SK-N-SH (cell line): Measurements from ENCODE around the gene TMEM127. TPM values are rescaled to one million over a fixed set of nuclear protein-coding genes. Genes with fewer than 3 reads are reported as not detected.

ENCODE experiments used
- CTCF ChIA-PET: fragments of 300-600, 350-600 bp; formaldehyde crosslinking; extraction: SDS; loops from one replicate; lab custom pipeline; 2021; lab: Yijun Ruan, JAX
- POLR2A ChIA-PET: fragments of 350-600 bp; sonication (Branson Sonifier 250); formaldehyde crosslinking; extraction: SDS; loops from one replicate; lab custom pipeline; 2020; ENCODE audit warnings: antibody characterized with exemption, inconsistent platforms; lab: Yijun Ruan, JAX
- DNase-seq: peaks from one replicate; pipeline ENCODE4 v3.0.0; 2012
- H2AFZ ChIP-seq: fragments of 200-600 bp; sonication (generic); 2 replicates; pipeline ENCODE4 v1.8.1; 2016; ENCODE audit warnings: antibody characterized with exemption, mild to moderate bottlenecking, low read depth
- H3F3A ChIP-seq: fragments of 200-600 bp; sonication (generic); replicated peaks from 2 replicates; pipeline ENCODE3; 2016; ENCODE audit warnings: antibody characterized with exemption, mild to moderate bottlenecking; ENCODE audit not compliant: insufficient read depth
- H3K27ac ChIP-seq, 2 experiments: fragments of 200-500 bp in 1 of 2; fragments of 200-600 bp in 1 of 2; sonication (Bioruptor generic) in 1 of 2; sonication (generic), shearing (Covaris generic) in 1 of 2; 2 replicates each; pipeline versions ENCODE4 v1.5.1 to v1.6.1; 2014 to 2016; ENCODE audit warnings: low read depth in 2 of 2, inconsistent platforms in 1 of 2, low read length in 1 of 2, mild to moderate bottlenecking in 1 of 2, mixed read lengths in 1 of 2
- H3K27me3 ChIP-seq: fragments of 200-600 bp; sonication (generic), shearing (Covaris generic); 2 replicates; pipeline ENCODE4 v1.6.1; 2016; ENCODE audit warnings: mixed run types; ENCODE audit not compliant: insufficient read depth
- H3K36me3 ChIP-seq, 2 experiments: fragments of 200-500 bp in 1 of 2; fragments of 200-600 bp in 1 of 2; sonication (Bioruptor generic) in 1 of 2; sonication (generic) in 1 of 2; replicated peaks in 1 of 2; 2 replicates each; pipeline versions ENCODE3 to v1.5.1; 2014 to 2016; ENCODE audit warnings: low read length in 1 of 2, mild to moderate bottlenecking in 1 of 2; ENCODE audit not compliant: insufficient read depth in 2 of 2, control insufficient read depth in 1 of 2
- H3K4me1 ChIP-seq, 2 experiments: fragments of 200-500 bp in 1 of 2; fragments of 200-600 bp in 1 of 2; sonication (Bioruptor generic) in 1 of 2; sonication (generic), shearing (Covaris generic) in 1 of 2; 2 replicates each; pipeline versions ENCODE4 v1.5.1 to v1.6.1; 2014 to 2016; ENCODE audit warnings: low read depth in 1 of 2, low read length in 1 of 2, mixed run types in 1 of 2; ENCODE audit not compliant: insufficient read depth in 2 of 2, control insufficient read depth in 1 of 2
- H3K4me2 ChIP-seq: fragments of 200-600 bp; sonication (generic), shearing (Covaris generic); 2 replicates; pipeline ENCODE4 v1.6.1; 2017; ENCODE audit warnings: mixed run types
- H3K4me3 ChIP-seq, 2 experiments: fragments of 200-500 bp in 1 of 2; fragments of 200-600 bp in 1 of 2; sonication (Bioruptor generic) in 1 of 2; sonication (generic), shearing (Covaris generic) in 1 of 2; 2 replicates each; pipeline versions ENCODE4 v1.5.1 to v1.8.1; 2014 to 2016; ENCODE audit warnings: low read depth in 2 of 2, inconsistent platforms in 1 of 2, low read length in 1 of 2, mild to moderate bottlenecking in 1 of 2, mixed read lengths in 1 of 2, moderate library complexity in 1 of 2
- H3K79me2 ChIP-seq: fragments of 200-600 bp; sonication (generic); 2 replicates; pipeline ENCODE4 v1.8.1; 2017; ENCODE audit warnings: mild to moderate bottlenecking; ENCODE audit not compliant: insufficient read depth
- H3K9ac ChIP-seq: fragments of 200-600 bp; sonication (generic); 2 replicates; pipeline ENCODE4 v1.6.1; 2017; ENCODE audit warnings: mixed run types
- H3K9me2 ChIP-seq: fragments of 200-600 bp; sonication (generic); 2 replicates; pipeline ENCODE4 v1.6.1; 2017; ENCODE audit warnings: mixed run types
- H3K9me3 ChIP-seq: fragments of 200-600 bp; sonication (generic); 2 replicates; pipeline ENCODE4 v1.6.1; 2017; ENCODE audit warnings: mixed run types, mild to moderate bottlenecking, moderate library complexity
- H4K20me1 ChIP-seq: fragments of 200-600 bp; sonication (generic); 2 replicates; pipeline ENCODE4 v1.6.1; 2017; ENCODE audit warnings: mild to moderate bottlenecking, mixed run types; ENCODE audit not compliant: insufficient read depth
- CHD2 ChIP-seq: fragments of 150-350 bp; IDR thresholded peaks from 2 replicates; pipeline ENCODE4 v1.6.1; 2018; ENCODE audit warnings: low read length; ENCODE audit not compliant: partially characterized antibody
- CTCF ChIP-seq: fragments of 200-600 bp; sonication (generic); IDR thresholded peaks from 2 replicates; pipeline ENCODE4 v1.6.1; 2017; ENCODE audit warnings: antibody characterized with exemption, mild to moderate bottlenecking, moderate library complexity
- ELF1 ChIP-seq: IDR thresholded peaks from 2 replicates; pipeline ENCODE4 v1.4.0; 2012
- EP300 ChIP-seq, 2 experiments: IDR thresholded peaks; 2 replicates each; pipeline versions ENCODE4 v1.4.0 to v1.6.1; 2012; ENCODE audit warnings: borderline replicate concordance in 1 of 2, low read depth in 1 of 2, low read length in 1 of 2
- FOXJ3 ChIP-seq: sonication (generic); formaldehyde crosslinking; IDR thresholded peaks from 2 replicates; pipeline ENCODE4 v1.5.1; 2020; ENCODE audit warnings: mild to moderate bottlenecking, missing genetic modification reagents
- FOXM1 ChIP-seq: IDR thresholded peaks from 2 replicates; pipeline ENCODE4 v1.4.0; 2012; ENCODE audit warnings: low read depth, mild to moderate bottlenecking
- GATA2 ChIP-seq: sonication (generic); formaldehyde crosslinking; IDR thresholded peaks from 2 replicates; pipeline ENCODE4 v1.5.0; 2020; ENCODE audit warnings: mild to moderate bottlenecking, missing genetic modification reagents
- JUND ChIP-seq: IDR thresholded peaks from 2 replicates; pipeline ENCODE4 v1.4.0; 2012
- MXI1 ChIP-seq: IDR thresholded peaks from 2 replicates; pipeline ENCODE4 v1.6.1; 2012; ENCODE audit warnings: mild to moderate bottlenecking, low read depth, low read length, improper control_type of control experiment
- NFIC ChIP-seq: IDR thresholded peaks from 2 replicates; pipeline ENCODE4 v1.4.0; 2012; ENCODE audit warnings: borderline replicate concordance
- POLR2AphosphoS5 ChIP-seq: IDR thresholded peaks from 2 replicates; pipeline ENCODE4 v1.6.1; 2012; ENCODE audit warnings: low read depth, low read length
- RCOR1 ChIP-seq: fragments of 150-350 bp; IDR thresholded peaks from 2 replicates; pipeline ENCODE4 v1.6.1; 2017; ENCODE audit warnings: antibody characterized with exemption, low read length
- REST ChIP-seq: IDR thresholded peaks from 2 replicates; pipeline ENCODE4 v1.6.1; 2012; ENCODE audit warnings: mild to moderate bottlenecking, low read depth, low read length, moderate library complexity
- SIN3A ChIP-seq: IDR thresholded peaks from 2 replicates; pipeline ENCODE4 v1.6.1; 2012; ENCODE audit warnings: low read depth, mild to moderate bottlenecking, low read length, moderate library complexity, borderline replicate concordance
- SMC3 ChIP-seq: IDR thresholded peaks from 2 replicates; pipeline ENCODE4 v1.6.1; 2012; ENCODE audit warnings: low read depth, low read length, improper control_type of control experiment
- TAF1 ChIP-seq: IDR thresholded peaks from 2 replicates; pipeline ENCODE4 v1.6.1; 2012; ENCODE audit warnings: low read depth, mild to moderate bottlenecking, low read length, moderate library complexity, borderline replicate concordance
- TCF12 ChIP-seq: IDR thresholded peaks from 2 replicates; pipeline ENCODE4 v1.4.0; 2012
- USF1 ChIP-seq: IDR thresholded peaks from 2 replicates; pipeline ENCODE4 v1.4.0; 2012; ENCODE audit warnings: low read depth, borderline replicate concordance
- WGBS: methylation state at CpG from one replicate; pipeline ENCODE4 v1.1.6; 2017; ENCODE audit warnings: low lambda C conversion rate; 5-methylcytosine and 5-hydroxymethylcytosine counted together
- polyA plus RNA-seq, 3 experiments: library from polyadenylated mRNA; depleted of rRNA; stranded (reverse); fragments of >200 nt; gene quantifications; 2 replicates each; pipeline ENCODE4 v1.2.3, GENCODE V29; 2012

TMEM127 gene
- polyA plus RNA-seq, 1 of the 3 experiments (the other 2 are of a cell fraction): 40.9 TPM

- 52% methylated on average over 7 of the region's 9 CpGs for WGBS
- CTCF ChIA-PET: interaction anchor here (1.4 to 1.8 kb wide), 2 partner anchors 11 to 16 kb away, joined by 4 to 7 read pairs; no protein-coding TSS in a partner anchor
- Histone ChIP-seq H3K4me3 (no peak overlapping the region), H3K9me2 (no peaks in the 10 kb centered on the region), H2AFZ (no peak overlapping the region), H3K36me3 (peaks cover 16 to 24% of the 10 kb centered on the region in 2 experiments), H4K20me1 (no peaks in the 10 kb centered on the region), H3K9ac (no peak overlapping the region), H3K27ac (peak overlapping the region; percentile 71 to 80; a peak in 3 of 4 replicates), H3K4me1 (peaks cover 21 to 22% of the 10 kb centered on the region in 2 experiments; a peak in 3 of 4 replicates), H3K4me2 (peak overlapping the region; percentile 16; the same call in 1 of the 2 replicates), H3K79me2 (peaks cover 16% of the 10 kb centered on the region; the same call in 1 of the 2 replicates), H3F3A (peaks cover 27% of the 10 kb centered on the region), H3K9me3 (no peaks in the 10 kb centered on the region), H3K27me3 (no peaks in the 10 kb centered on the region)
- POLR2A ChIA-PET: interaction anchor here (1.1 kb wide), 1 partner anchor 147 kb away, joined by 4 read pairs; no protein-coding TSS in a partner anchor
- TF ChIP-seq ELF1 (no peak), JUND (no peak), POLR2AphosphoS5 (peak; percentile 81), FOXM1 (no peak), RCOR1 (0 out of 2 replicates have a peak, but pooled peaks have one; percentile 36), REST (no peak), MXI1 (0 out of 2 replicates have a peak, but pooled peaks have one; percentile 46), USF1 (no peak), CHD2 (no peak), EP300 (IDR thresholded peaks at IDR 0.05; ENCODE audit: borderline replicate concordance in 1 of 2, low read depth in 1 of 2, low read length in 1 of 2) (no peak), TAF1 (no peak), CTCF (no peak), SMC3 (no peak), GATA2 (no peak), TCF12 (peak; percentile 94), FOXJ3 (CRISPR knock-in tag) (no peak), SIN3A (no peak), NFIC (peak; percentile 69)
- DNase-seq: peak; percentile 65
Measured at GRCh38 chr2:96249654-96250053, 16.1 kb downstream of the TMEM127 start.
